22Rv1 (cell line): ENCODE data around the gene MUC3A.

ENCODE experiments used
- CTCF ChIP-seq: fragments of 450-650 bp; IDR thresholded peaks from 2 replicates; pipeline ENCODE4 v1.5.1; 2017; ENCODE audit warnings: mild to moderate bottlenecking
- ZFX ChIP-seq: fragments of 450-650 bp; IDR thresholded peaks from 2 replicates; pipeline ENCODE4 v1.6.1; 2017; ENCODE audit warnings: antibody characterized with exemption, borderline replicate concordance

GRCh38 chr7:100963386-100963785, 14.1 kb downstream of the MUC3A start:
- no peak for TF ChIP-seq CTCF
- no peak for TF ChIP-seq ZFX
